IMR-90 (cell line): ENCODE measurements around the gene ADARB2. TPM values are rescaled to one million over a fixed set of nuclear protein-coding genes. Genes with fewer than 3 reads are reported as not detected.

ENCODE experiments used
- ATAC-seq: fragments of 200-7000 bp; cut with Tn5 transposase; 2 replicates; pipeline ENCODE4 v1.9.1; 2020; ENCODE audit warnings: low read depth, mild to moderate bottlenecking, moderate library complexity
- BruUV-seq: library from RNA; stranded (reverse); fragments of 400-500 nt; replicated peaks from 2 replicates; lab custom pipeline; 2021; lab: Mats Ljungman, UMichigan
- CTCF ChIA-PET: fragments of 300-600 bp; formaldehyde crosslinking; extraction: SDS; loops from one replicate; lab custom pipeline; 2021; ENCODE audit warnings: antibody characterized with exemption; lab: Yijun Ruan, JAX
- POLR2A ChIA-PET: fragments of 300-600 bp; sonication (Branson Sonifier 250); formaldehyde crosslinking; loops from one replicate; lab custom pipeline; 2022; ENCODE audit warnings: antibody characterized with exemption; ENCODE audit not compliant: unreplicated experiment; lab: Charles Lee
- DNase-seq: peaks from one replicate; pipeline ENCODE4 v3.0.0; 2013
- H2AFZ ChIP-seq: replicated peaks from 2 replicates; pipeline ENCODE3; 2013; ENCODE audit warnings: low read length, mild to moderate bottlenecking; ENCODE audit not compliant: poor library complexity
- H2AK5ac ChIP-seq: 2 replicates; pipeline ENCODE4 v1.6.1; 2013; ENCODE audit warnings: low read depth, low read length, inconsistent platforms
- H2AK9ac ChIP-seq: replicated peaks from 2 replicates; pipeline ENCODE3; 2013; ENCODE audit warnings: mild to moderate bottlenecking, low read depth, low read length, moderate library complexity; ENCODE audit not compliant: poor library complexity
- H2BK120ac ChIP-seq: 2 replicates; pipeline ENCODE4 v1.6.1; 2013; ENCODE audit warnings: low read depth, low read length, inconsistent platforms
- H2BK15ac ChIP-seq: 3 replicates; pipeline ENCODE4 v1.6.1; 2013; ENCODE audit warnings: low read depth, low read length, inconsistent platforms
- H2BK20ac ChIP-seq: 2 replicates; pipeline ENCODE4 v1.6.1; 2013; ENCODE audit warnings: low read depth, mild to moderate bottlenecking, inconsistent platforms, low read length, moderate library complexity
- H2BK5ac ChIP-seq: 2 replicates; pipeline ENCODE4 v1.6.1; 2013; ENCODE audit warnings: mild to moderate bottlenecking, low read depth, low read length, inconsistent platforms; ENCODE audit not compliant: poor library complexity, severe bottlenecking
- H3K14ac ChIP-seq: replicated peaks from 2 replicates; pipeline ENCODE4 v1.6.1; 2013; ENCODE audit warnings: low read depth, low read length, inconsistent platforms
- H3K18ac ChIP-seq: 2 replicates; pipeline ENCODE4 v1.6.1; 2013; ENCODE audit warnings: low read depth, low read length, control low read depth
- H3K23ac ChIP-seq: 2 replicates; pipeline ENCODE4 v1.6.1; 2013; ENCODE audit warnings: low read depth, low read length, inconsistent platforms
- H3K27ac ChIP-seq: 2 replicates; pipeline ENCODE4 v1.5.1; 2013; ENCODE audit warnings: mild to moderate bottlenecking, control low read depth, low read length; ENCODE audit not compliant: insufficient read depth
- H3K27me3 ChIP-seq: 2 replicates; pipeline ENCODE4 v1.6.1; 2013; ENCODE audit warnings: low read length; ENCODE audit not compliant: control insufficient read depth, insufficient read depth
- H3K36me3 ChIP-seq: 2 replicates; pipeline ENCODE4 v1.6.1; 2013; ENCODE audit warnings: low read length, mixed read lengths; ENCODE audit not compliant: control insufficient read depth, insufficient read depth
- H3K4ac ChIP-seq: 2 replicates; pipeline ENCODE4 v1.6.1; 2013; ENCODE audit warnings: low read depth, low read length, inconsistent platforms
- H3K4me1 ChIP-seq: 2 replicates; pipeline ENCODE4 v1.6.1; 2013; ENCODE audit warnings: low read length, mixed read lengths; ENCODE audit not compliant: control insufficient read depth, insufficient read depth
- H3K4me2 ChIP-seq: 2 replicates; pipeline ENCODE4 v1.6.1; 2013; ENCODE audit warnings: low read depth, mild to moderate bottlenecking, control low read depth, low read length, moderate library complexity
- H3K4me3 ChIP-seq: 2 replicates; pipeline ENCODE4 v1.5.1; 2013; ENCODE audit warnings: low read depth, mild to moderate bottlenecking, control low read depth, low read length, moderate library complexity; ENCODE audit not compliant: insufficient read depth
- H3K56ac ChIP-seq: 2 replicates; pipeline ENCODE4 v1.6.1; 2013; ENCODE audit warnings: low read length, inconsistent platforms; ENCODE audit not compliant: insufficient read depth; ENCODE audit errors: extremely low read depth
- H3K79me1 ChIP-seq, 2 experiments: 2 replicates each; pipeline ENCODE4 v1.6.1; 2013; ENCODE audit warnings: low read length in 2 of 2, inconsistent platforms in 1 of 2, low read depth in 1 of 2
- H3K9ac ChIP-seq: 2 replicates; pipeline ENCODE4 v1.6.1; 2013; ENCODE audit warnings: low read depth, low read length, control low read depth
- H3K9me1 ChIP-seq: 2 replicates; pipeline ENCODE4 v1.6.1; 2013; ENCODE audit warnings: low read length, inconsistent platforms; ENCODE audit not compliant: insufficient read depth
- H3K9me3 ChIP-seq: 2 replicates; pipeline ENCODE4 v1.6.1; 2013; ENCODE audit warnings: low read length; ENCODE audit not compliant: control insufficient read depth, insufficient read depth
- H4K20me1 ChIP-seq: 2 replicates; pipeline ENCODE4 v1.6.1; 2013; ENCODE audit warnings: low read length, inconsistent platforms; ENCODE audit not compliant: insufficient read depth
- H4K5ac ChIP-seq: 2 replicates; pipeline ENCODE4 v1.6.1; 2013; ENCODE audit warnings: mild to moderate bottlenecking, low read depth, low read length, control low read depth
- H4K8ac ChIP-seq, 2 experiments: 2 replicates each; pipeline ENCODE4 v1.6.1; 2013; ENCODE audit warnings: low read depth in 2 of 2, low read length in 2 of 2, control low read depth in 1 of 2, inconsistent platforms in 1 of 2
- H4K91ac ChIP-seq: 2 replicates; pipeline ENCODE4 v1.6.1; 2013; ENCODE audit warnings: low read depth, low read length, inconsistent platforms; ENCODE audit not compliant: insufficient read depth
- BHLHE40 ChIP-seq: fragments of 150-350 bp; IDR thresholded peaks from 2 replicates; pipeline ENCODE4 v1.6.1; 2016; ENCODE audit warnings: mild to moderate bottlenecking, low read depth, low read length
- CHD1 ChIP-seq: IDR thresholded peaks from 2 replicates; pipeline ENCODE4 v1.6.1; 2012; ENCODE audit warnings: low read depth, low read length, improper control_type of control experiment
- CTCF ChIP-seq: conservative IDR thresholded peaks from 2 replicates; pipeline ENCODE4 v1.5.1; 2012; ENCODE audit warnings: mild to moderate bottlenecking, low read depth, low read length, improper control_type of control experiment
- ELK1 ChIP-seq: fragments of 150-350 bp; IDR thresholded peaks from 2 replicates; pipeline ENCODE4 v1.6.1; 2016; ENCODE audit warnings: low read depth, mild to moderate bottlenecking, low read length, moderate library complexity, borderline replicate concordance
- FOS ChIP-seq: fragments of 150-350 bp; IDR thresholded peaks from 2 replicates; pipeline ENCODE4 v1.6.1; 2016; ENCODE audit warnings: low read depth, low read length
- MAFK ChIP-seq: IDR thresholded peaks from 2 replicates; pipeline ENCODE4 v1.6.1; 2012; ENCODE audit warnings: low read depth, low read length, improper control_type of control experiment
- MAZ ChIP-seq: IDR thresholded peaks from 2 replicates; pipeline ENCODE4 v1.6.1; 2012; ENCODE audit warnings: low read depth, mild to moderate bottlenecking, low read length, improper control_type of control experiment, moderate library complexity, borderline replicate concordance
- MXI1 ChIP-seq: IDR thresholded peaks from 2 replicates; pipeline ENCODE4 v1.6.1; 2012; ENCODE audit warnings: low read depth, mild to moderate bottlenecking, low read length, moderate library complexity, borderline replicate concordance
- NFE2L2 ChIP-seq: fragments of 150-350 bp; IDR thresholded peaks from 2 replicates; pipeline ENCODE4 v1.6.1; 2016; ENCODE audit warnings: low read depth, mild to moderate bottlenecking, low read length
- POLR2A ChIP-seq: IDR thresholded peaks from 2 replicates; pipeline ENCODE4 v1.6.1; 2012; ENCODE audit warnings: mild to moderate bottlenecking, low read depth, low read length
- RCOR1 ChIP-seq: IDR thresholded peaks from 2 replicates; pipeline ENCODE4 v1.6.1; 2012; ENCODE audit warnings: mild to moderate bottlenecking, low read length, improper control_type of control experiment; ENCODE audit not compliant: insufficient replicate concordance
- RFX5 ChIP-seq: IDR thresholded peaks from 2 replicates; pipeline ENCODE4 v1.8.0; 2012; ENCODE audit warnings: low read depth, mild to moderate bottlenecking, low read length, moderate library complexity
- USF2 ChIP-seq: fragments of 150-350 bp; IDR thresholded peaks from 2 replicates; pipeline ENCODE4 v1.6.1; 2017; ENCODE audit warnings: mild to moderate bottlenecking, antibody characterized with exemption, low read length, low read depth
- WGBS, 2 experiments: methylation state at CpG; one replicate each; pipeline versions ENCODE4 v1.1.5 to v1.1.7; 2013; ENCODE audit warnings: missing lambda C conversion rate in 2 of 2; ENCODE audit not compliant: insufficient read length in 1 of 2; ENCODE audit errors: extremely low coverage in 2 of 2; 5-methylcytosine and 5-hydroxymethylcytosine counted together
- dilution Hi-C: fragments of 300-500 bp; cut with HindIII; formaldehyde crosslinking; loops from one replicate; pipeline ENCODE4 v1.14.3; 2018; ENCODE audit warnings: low sequenced_read_pairs; ENCODE audit not compliant: unreplicated experiment
- in situ Hi-C: fragments of 300-500 bp; cut with MboI; formaldehyde crosslinking; loops from 3 replicates; pipeline ENCODE4 v1.14.3; 2019; ENCODE audit warnings: low sequenced_read_pairs, inconsistent platforms, mixed read lengths
- intact Hi-C: fragments of 100-400 bp; cut with micrococcal nuclease; formaldehyde crosslinking; loops from 2 replicates; pipeline ENCODE4 v1.10.0; 2022
- polyA plus RNA-seq, 3 experiments: library from polyadenylated mRNA; depleted of rRNA; stranded (reverse); fragments of >200 nt; gene quantifications; 2 replicates each; pipeline ENCODE4 v1.2.3, GENCODE V29; 2012; ENCODE audit warnings: low replicate concordance in 1 of 3
- total RNA-seq: library from RNA; depleted of rRNA; stranded (reverse); fragments of >200 nt; gene quantifications from 2 replicates; pipeline ENCODE4 v1.2.3, GENCODE V29; 2012

ADARB2 gene
- total and polyA plus RNA-seq, 2 of the 4 experiments (the other 2 are of a cell fraction): not detected

- dilution Hi-C loops (no loop called here), in situ Hi-C loops (no loop called here), intact Hi-C loops (no loop called here)
- Histone ChIP-seq H2AK5ac (no peak overlapping the region), H3K4me2 (no peak overlapping the region), H3K27me3 (no peaks in the 10 kb centered on the region), H3K14ac (no peak overlapping the region), H3K79me1 (no peaks in the 10 kb centered on the region), H3K18ac (no peak overlapping the region), H3K36me3 (no peaks in the 10 kb centered on the region), H4K5ac (no peak overlapping the region), H2AK9ac (no peak overlapping the region), H3K4me3 (no peak overlapping the region), H3K4ac (no peak overlapping the region), H4K91ac (no peak overlapping the region), H4K8ac (no peak overlapping the region), H3K9me3 (peaks cover 51% of the 10 kb centered on the region), H4K20me1 (no peaks in the 10 kb centered on the region), H3K4me1 (no peaks in the 10 kb centered on the region), H3K27ac (no peak overlapping the region), H3K23ac (no peak overlapping the region), H3K9ac (no peak overlapping the region), H2BK20ac (no peak overlapping the region), H3K9me1 (no peaks in the 10 kb centered on the region), H2AFZ (no peak overlapping the region), H2BK15ac (no peak overlapping the region), H2BK5ac (no peak overlapping the region), H3K56ac (no peak overlapping the region), H2BK120ac (no peak overlapping the region)
- DNase-seq (no peak), ATAC-seq (no peak)
- WGBS, 2 experiments: 82% methylated on average over 5 of the region's 20 CpGs; no CpG with 5 or more reads in 1 of the 2 experiments
- TF ChIP-seq BHLHE40: no peak
- TF ChIP-seq POLR2A: no peak
- TF ChIP-seq CHD1: no peak
- TF ChIP-seq MAFK: no peak
- no peak for TF ChIP-seq NFE2L2
- TF ChIP-seq USF2: no peak
- TF ChIP-seq CTCF: no peak
- no peak for TF ChIP-seq RFX5
- no peak for TF ChIP-seq RCOR1
- TF ChIP-seq MAZ: no peak
- no peak for TF ChIP-seq FOS
- no peak for TF ChIP-seq ELK1
- no peak for TF ChIP-seq MXI1
- BruUV-seq: no TSS peak
- POLR2A ChIA-PET: no interaction called here
- CTCF ChIA-PET: no interaction called here
Observed at GRCh38 chr10:1662438-1663025, 74.8 kb downstream of the ADARB2 start.
